ENCODE measurements around the gene GCH1. TPM values are rescaled to one million over a fixed set of nuclear protein-coding genes. Genes with fewer than 3 reads are reported as not detected.
"Not testable (repeated sequence)": the region's sequence is repeated elsewhere in the genome, so short reads cannot be mapped to it uniquely, and the experiment has no call there.

The GCH1 gene
- total RNA-seq, 1 donor from 2014 or later, result 35.4 TPM

DNA sequence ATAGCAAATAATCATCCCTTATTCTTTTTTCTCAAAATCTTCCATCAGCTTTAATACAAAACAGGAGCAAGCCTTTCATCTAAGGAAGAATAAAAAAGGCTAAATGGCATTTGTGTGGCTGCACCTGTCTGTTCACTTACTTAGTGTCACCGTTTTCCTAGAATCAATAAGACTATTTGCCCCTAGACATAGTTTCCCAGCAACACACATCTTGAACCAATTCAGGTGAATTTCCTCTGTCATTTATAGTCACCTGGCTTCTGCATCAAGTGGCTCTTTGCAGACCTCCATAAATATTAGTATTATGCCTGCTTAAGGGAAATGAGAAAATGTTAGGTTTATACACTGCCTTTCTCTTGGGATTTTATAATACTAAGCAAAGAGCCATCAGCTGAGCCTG lies 17.4 kb upstream of the GCH1 start:
- no peak overlapping the region for H3K4me3 Mint-ChIP-seq (ENCODE audit: low read depth)
- no peak for DNase-seq (ENCODE audit: low spot score, unreplicated experiment)
- no peaks in the 10 kb centered on the region for H3K27me3 Mint-ChIP-seq
- no peaks in the 10 kb centered on the region for H3K36me3 Mint-ChIP-seq (ENCODE audit: insufficient read depth)
- no peak overlapping the region for H3K27ac Mint-ChIP-seq
- peaks cover 10% of the 10 kb centered on the region for H3K4me1 Mint-ChIP-seq (ENCODE audit: low read depth)
- H3K9me3 Mint-ChIP-seq (ENCODE audit: low read depth), result no peaks in the 10 kb centered on the region
- TF ChIP-seq, protein P1, sequence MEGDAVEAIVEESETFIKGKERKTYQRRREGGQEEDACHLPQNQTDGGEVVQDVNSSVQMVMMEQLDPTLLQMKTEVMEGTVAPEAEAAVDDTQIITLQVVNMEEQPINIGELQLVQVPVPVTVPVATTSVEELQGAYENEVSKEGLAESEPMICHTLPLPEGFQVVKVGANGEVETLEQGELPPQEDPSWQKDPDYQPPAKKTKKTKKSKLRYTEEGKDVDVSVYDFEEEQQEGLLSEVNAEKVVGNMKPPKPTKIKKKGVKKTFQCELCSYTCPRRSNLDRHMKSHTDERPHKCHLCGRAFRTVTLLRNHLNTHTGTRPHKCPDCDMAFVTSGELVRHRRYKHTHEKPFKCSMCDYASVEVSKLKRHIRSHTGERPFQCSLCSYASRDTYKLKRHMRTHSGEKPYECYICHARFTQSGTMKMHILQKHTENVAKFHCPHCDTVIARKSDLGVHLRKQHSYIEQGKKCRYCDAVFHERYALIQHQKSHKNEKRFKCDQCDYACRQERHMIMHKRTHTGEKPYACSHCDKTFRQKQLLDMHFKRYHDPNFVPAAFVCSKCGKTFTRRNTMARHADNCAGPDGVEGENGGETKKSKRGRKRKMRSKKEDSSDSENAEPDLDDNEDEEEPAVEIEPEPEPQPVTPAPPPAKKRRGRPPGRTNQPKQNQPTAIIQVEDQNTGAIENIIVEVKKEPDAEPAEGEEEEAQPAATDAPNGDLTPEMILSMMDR (IDR thresholded peaks at IDR 0.05; ENCODE audit: unreplicated experiment), result no peak

DNA sequence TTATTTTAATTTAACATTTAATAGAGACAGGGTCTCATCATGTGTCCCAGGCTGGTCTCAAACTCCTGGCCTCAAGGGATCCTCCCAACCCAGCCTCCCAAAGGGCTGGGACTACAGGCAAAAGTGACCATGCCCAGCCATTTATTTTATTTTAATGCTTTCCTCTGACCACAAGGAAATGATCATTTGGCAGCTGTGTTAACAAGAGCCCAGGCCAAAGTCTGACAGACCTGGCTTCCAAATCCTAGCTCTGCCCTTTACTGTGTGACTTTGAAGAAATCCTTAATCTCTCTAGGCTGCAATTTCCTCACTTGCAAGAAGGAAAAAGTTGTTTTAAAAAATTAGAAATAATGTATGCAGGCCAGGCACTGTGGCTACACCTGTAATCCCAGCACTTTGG lies 16.7 kb upstream of the GCH1 start:
- no peak overlapping the region for H3K4me3 Mint-ChIP-seq (ENCODE audit: low read depth)
- H3K27me3 Mint-ChIP-seq, result no peaks in the 10 kb centered on the region
- H3K9me3 Mint-ChIP-seq (ENCODE audit: low read depth), result no peaks in the 10 kb centered on the region
- TF ChIP-seq, protein P1 (IDR thresholded peaks at IDR 0.05; ENCODE audit: unreplicated experiment), result no peak
- peaks cover 10% of the 10 kb centered on the region for H3K4me1 Mint-ChIP-seq (ENCODE audit: low read depth)
- H3K27ac Mint-ChIP-seq, result no peak overlapping the region
- no peaks in the 10 kb centered on the region for H3K36me3 Mint-ChIP-seq (ENCODE audit: insufficient read depth)
- DNase-seq (ENCODE audit: low spot score, unreplicated experiment), result no peak

DNA sequence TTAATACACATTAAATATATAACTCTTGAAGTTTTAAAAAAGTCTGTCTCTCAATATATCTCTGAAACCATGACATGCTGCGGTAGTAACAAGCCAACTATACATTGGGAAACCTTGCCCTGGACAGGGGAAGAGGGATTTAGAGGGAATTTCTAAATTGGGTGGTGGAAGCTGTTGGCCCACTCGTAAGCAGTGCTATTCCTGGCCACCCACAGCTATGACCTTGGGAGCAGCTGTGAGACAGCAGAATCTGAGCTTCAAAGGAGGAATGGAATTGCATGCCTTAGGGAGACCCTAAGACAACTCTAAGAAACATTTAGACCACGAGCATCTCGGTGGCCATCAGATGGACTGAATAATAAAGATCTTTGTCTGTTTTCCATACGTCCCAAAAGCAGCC lies 15.8 kb upstream of the GCH1 start:
- no peak for DNase-seq (ENCODE audit: low spot score, unreplicated experiment)
- H3K4me3 Mint-ChIP-seq (ENCODE audit: low read depth), result no peak overlapping the region
- H3K9me3 Mint-ChIP-seq (ENCODE audit: low read depth), result no peaks in the 10 kb centered on the region
- H3K27me3 Mint-ChIP-seq, result no peaks in the 10 kb centered on the region
- no peak overlapping the region for H3K27ac Mint-ChIP-seq
- H3K4me1 Mint-ChIP-seq (ENCODE audit: low read depth), result peaks cover 10% of the 10 kb centered on the region
- no peaks in the 10 kb centered on the region for H3K36me3 Mint-ChIP-seq (ENCODE audit: insufficient read depth)
- TF ChIP-seq, protein P1 (IDR thresholded peaks at IDR 0.05; ENCODE audit: unreplicated experiment), result no peak

DNA sequence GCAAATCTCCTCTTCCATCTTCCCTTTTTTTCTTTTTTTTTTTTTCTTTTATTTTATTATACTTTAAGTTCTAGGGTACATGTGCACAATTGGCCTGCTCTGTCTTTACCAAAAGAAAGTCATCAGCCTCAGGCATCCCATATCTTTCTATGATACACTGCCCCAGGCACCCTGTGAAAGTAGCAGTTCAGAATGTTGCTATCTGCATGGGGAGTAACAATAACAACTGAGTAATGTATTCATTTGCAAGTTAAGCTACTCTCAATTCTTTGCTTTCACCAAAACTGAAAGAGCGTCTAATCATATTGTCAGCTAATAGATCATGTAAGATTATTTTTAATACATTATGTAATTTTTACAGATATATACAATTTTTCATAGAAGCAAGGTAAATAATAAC lies 13.5 kb upstream of the GCH1 start:
- Mint-ChIP-seq H3K27me3 (no peaks in the 10 kb centered on the region), H3K27ac (no peak overlapping the region), H3K4me1 (ENCODE audit: low read depth) (peaks cover 10% of the 10 kb centered on the region), H3K9me3 (ENCODE audit: low read depth) (no peaks in the 10 kb centered on the region), H3K36me3 (ENCODE audit: insufficient read depth) (no peaks in the 10 kb centered on the region), H3K4me3 (ENCODE audit: low read depth) (no peak overlapping the region)
- DNase-seq (ENCODE audit: low spot score, unreplicated experiment), result no peak
- TF ChIP-seq, protein P1 (IDR thresholded peaks at IDR 0.05; ENCODE audit: unreplicated experiment), result no peak

DNA sequence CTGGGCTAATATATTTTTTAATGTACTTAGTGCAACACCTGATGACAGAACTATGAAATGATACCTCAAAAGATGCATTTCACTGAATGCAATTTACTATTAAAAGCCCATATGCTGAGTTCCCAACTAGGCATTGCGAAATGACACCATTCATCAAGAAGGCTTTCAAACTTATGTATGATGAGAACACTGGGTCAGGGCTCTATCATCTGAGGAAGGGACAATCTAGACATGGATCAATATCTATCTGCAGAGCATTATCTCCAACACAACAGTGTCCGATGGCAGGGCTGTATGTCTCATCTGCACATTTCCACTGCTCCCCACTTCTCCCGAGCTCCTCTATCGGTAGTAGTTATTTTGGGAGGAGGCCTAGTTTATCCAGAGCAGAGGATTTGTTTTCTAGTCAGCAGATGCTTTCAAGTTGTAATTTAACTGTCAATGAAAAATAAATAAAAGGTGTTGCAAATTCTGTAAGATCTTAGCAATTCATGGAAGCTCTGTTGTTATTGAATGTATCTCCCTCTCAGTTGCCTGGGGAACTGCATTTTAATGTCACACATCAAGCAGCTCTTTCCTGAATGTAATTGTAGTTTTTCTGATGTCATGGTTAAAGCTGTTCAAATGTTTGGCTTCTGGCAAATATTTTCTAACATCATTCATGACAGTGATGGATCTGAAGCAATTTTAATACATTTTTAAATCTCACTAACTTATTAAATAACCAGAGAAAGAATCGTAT lies 7.4 kb upstream of the GCH1 start:
- Mint-ChIP-seq H3K27ac (no peak overlapping the region), H3K4me3 (ENCODE audit: low read depth) (no peak overlapping the region), H3K27me3 (no peaks in the 10 kb centered on the region), H3K9me3 (ENCODE audit: low read depth) (no peaks in the 10 kb centered on the region), H3K4me1 (ENCODE audit: low read depth) (no peaks in the 10 kb centered on the region), H3K36me3 (ENCODE audit: insufficient read depth) (no peaks in the 10 kb centered on the region)
- DNase-seq (ENCODE audit: low spot score, unreplicated experiment), result no peak
- TF ChIP-seq, protein P1 (IDR thresholded peaks at IDR 0.05; ENCODE audit: unreplicated experiment), result no peak

DNA sequence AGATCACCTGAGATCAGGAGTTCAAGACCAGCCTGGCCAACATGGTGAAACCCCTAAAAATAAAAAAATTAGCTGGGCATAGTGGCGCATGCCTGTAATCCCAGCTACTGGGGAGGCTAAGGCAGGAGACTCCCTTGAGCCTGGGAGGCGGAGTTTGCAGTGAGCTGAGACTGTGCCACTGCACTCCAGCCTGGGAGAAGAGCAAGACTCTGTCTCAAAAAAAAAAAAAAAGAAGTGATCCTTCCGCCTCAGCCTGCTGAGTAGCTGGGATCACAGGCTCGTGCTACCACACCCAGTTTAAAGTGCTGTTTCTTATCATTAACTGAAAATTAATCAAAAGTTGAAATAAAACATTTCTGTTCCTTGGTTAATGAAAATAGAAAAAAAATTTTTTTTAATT lies 6.3 kb upstream of the GCH1 start:
- DNase-seq (ENCODE audit: low spot score, unreplicated experiment); H3K9me3 Mint-ChIP-seq (ENCODE audit: low read depth); H3K27me3 Mint-ChIP-seq; H3K4me3 Mint-ChIP-seq (ENCODE audit: low read depth); H3K4me1 Mint-ChIP-seq (ENCODE audit: low read depth); H3K36me3 Mint-ChIP-seq (ENCODE audit: insufficient read depth); H3K27ac Mint-ChIP-seq: not testable (repeated sequence)
